ENCODE measurements around the gene RSRC1.

Gene RSRC1

DNA sequence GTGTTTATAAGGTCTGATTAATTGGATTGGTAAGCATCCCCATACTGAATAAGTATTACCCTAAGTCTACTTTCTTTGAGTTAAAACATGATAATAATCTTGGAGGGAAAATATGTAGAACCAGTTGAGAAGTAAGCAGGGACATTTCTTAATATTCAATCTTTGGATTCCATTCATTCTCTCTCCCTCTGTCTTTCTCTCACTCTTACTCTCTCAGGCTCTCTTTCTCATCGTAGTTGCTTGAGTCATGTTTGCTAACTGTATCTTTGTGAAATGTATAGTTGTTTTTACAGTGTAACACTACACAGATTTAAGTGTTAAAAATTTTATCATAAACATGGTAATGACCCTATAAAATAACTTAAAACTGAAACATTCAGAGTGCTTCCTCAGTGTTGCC lies 163.8 kb downstream of the RSRC1 start:
- no peak for DNase-seq (ENCODE audit: low read depth)
- TF ChIP-seq, protein P1, sequence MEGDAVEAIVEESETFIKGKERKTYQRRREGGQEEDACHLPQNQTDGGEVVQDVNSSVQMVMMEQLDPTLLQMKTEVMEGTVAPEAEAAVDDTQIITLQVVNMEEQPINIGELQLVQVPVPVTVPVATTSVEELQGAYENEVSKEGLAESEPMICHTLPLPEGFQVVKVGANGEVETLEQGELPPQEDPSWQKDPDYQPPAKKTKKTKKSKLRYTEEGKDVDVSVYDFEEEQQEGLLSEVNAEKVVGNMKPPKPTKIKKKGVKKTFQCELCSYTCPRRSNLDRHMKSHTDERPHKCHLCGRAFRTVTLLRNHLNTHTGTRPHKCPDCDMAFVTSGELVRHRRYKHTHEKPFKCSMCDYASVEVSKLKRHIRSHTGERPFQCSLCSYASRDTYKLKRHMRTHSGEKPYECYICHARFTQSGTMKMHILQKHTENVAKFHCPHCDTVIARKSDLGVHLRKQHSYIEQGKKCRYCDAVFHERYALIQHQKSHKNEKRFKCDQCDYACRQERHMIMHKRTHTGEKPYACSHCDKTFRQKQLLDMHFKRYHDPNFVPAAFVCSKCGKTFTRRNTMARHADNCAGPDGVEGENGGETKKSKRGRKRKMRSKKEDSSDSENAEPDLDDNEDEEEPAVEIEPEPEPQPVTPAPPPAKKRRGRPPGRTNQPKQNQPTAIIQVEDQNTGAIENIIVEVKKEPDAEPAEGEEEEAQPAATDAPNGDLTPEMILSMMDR (conservative IDR thresholded peaks at IDR 0.05; ENCODE audit: low read depth, low read length): no peak
- H3K4me3 ChIP-seq (ENCODE audit: low read length): no peak overlapping the region

- TF ChIP-seq, protein P1 (conservative IDR thresholded peaks at IDR 0.05; ENCODE audit: low read depth, low read length): no peak
- DNase-seq (ENCODE audit: low read depth): no peak
- no peak overlapping the region for H3K4me3 ChIP-seq (ENCODE audit: low read length)
Observed at GRCh38 chr3:158278187-158278586, 168.3 kb downstream of the RSRC1 start.

GRCh38 chr3:158279609-158280008 lies 169.7 kb downstream of the RSRC1 start:
- no peak overlapping the region for H3K4me3 ChIP-seq (ENCODE audit: low read length)
- DNase-seq (ENCODE audit: low read depth): no peak
- TF ChIP-seq, protein P1 (conservative IDR thresholded peaks at IDR 0.05; ENCODE audit: low read depth, low read length): no peak

DNA sequence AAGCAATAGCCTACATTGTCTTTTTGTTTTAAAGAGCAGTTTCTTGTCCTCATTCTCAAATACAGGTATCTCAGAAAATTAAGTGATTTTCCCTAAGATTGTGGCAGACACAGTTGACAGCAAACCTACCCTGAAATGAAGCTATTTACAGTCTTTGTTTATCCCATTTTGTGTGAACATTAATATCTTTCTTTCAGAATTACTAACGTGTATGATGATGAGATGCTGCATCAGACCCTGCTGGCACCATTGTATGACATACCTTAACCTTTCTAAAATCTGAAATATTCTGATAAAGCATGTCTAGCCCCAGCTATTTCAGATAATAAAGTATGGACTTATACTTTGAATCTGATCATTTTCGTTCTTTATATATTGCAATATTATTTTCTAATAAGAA lies 185.9 kb downstream of the RSRC1 start:
- no peak overlapping the region for H3K4me3 ChIP-seq (ENCODE audit: low read length)
- TF ChIP-seq, protein P1 (conservative IDR thresholded peaks at IDR 0.05; ENCODE audit: low read depth, low read length): no peak
- no peak for DNase-seq (ENCODE audit: low read depth)

GRCh38 chr3:158297940-158298339 lies 188.1 kb downstream of the RSRC1 start:
- TF ChIP-seq, protein P1 (conservative IDR thresholded peaks at IDR 0.05; ENCODE audit: low read depth, low read length): no peak

GRCh38 chr3:158308236-158308928 lies 198.5 kb downstream of the RSRC1 start:
- no peak overlapping the region for H3K4me3 ChIP-seq (ENCODE audit: low read length)
- TF ChIP-seq, protein P1 (conservative IDR thresholded peaks at IDR 0.05; ENCODE audit: low read depth, low read length): no peak
- no peak for DNase-seq (ENCODE audit: low read depth)

More at GRCh38 chr3:158297940-158298339, 188.1 kb downstream of the RSRC1 start:
- no peak overlapping the region for H3K4me3 ChIP-seq (ENCODE audit: low read length)
- no peak for DNase-seq (ENCODE audit: low read depth)

- no peak for DNase-seq (ENCODE audit: low read depth)
- TF ChIP-seq, protein P1 (conservative IDR thresholded peaks at IDR 0.05; ENCODE audit: low read depth, low read length): no peak
- no peak overlapping the region for H3K4me3 ChIP-seq (ENCODE audit: low read length)
Observed at GRCh38 chr3:158312560-158313141, 202.8 kb downstream of the RSRC1 start.

All from retinal pigment epithelial cell (primary cell).